Tibial artery (tissue), 4 donors: ENCODE results near the gene DHRS2.

Source experiments
- DNase-seq, 2 donors: peaks; one replicate each; pipeline ENCODE4 v3.0.0-alpha.2; 2019
- H3K27ac ChIP-seq, 2 donors: fragments of 200-600 bp; sonication (generic) in 1 of 2; 1 replicate in 1 of 2; 2 replicates in 1 of 2; pipeline ENCODE4 v1.5.1; 2018 to 2019; ENCODE audit warnings: mild to moderate bottlenecking in 1 of 2
- H3K27me3 ChIP-seq, 2 donors: fragments of 200-600 bp; sonication (generic) in 1 of 2; one replicate each; pipeline versions ENCODE4 v1.5.1 to v1.6.0; 2016 to 2019
- H3K36me3 ChIP-seq, 3 donors: fragments of 200-600 bp; sonication (generic) in 2 of 3; one replicate each; pipeline ENCODE4 v1.5.1; 2016 to 2019; ENCODE audit warnings: mild to moderate bottlenecking in 2 of 3
- H3K4me1 ChIP-seq, 4 donors: fragments of 200-600 bp; sonication (generic) in 2 of 4; 1 replicate in 3 of 4; 2 replicates in 1 of 4; pipeline ENCODE4 v1.5.1; 2016 to 2019
- H3K4me3 ChIP-seq, 2 donors: fragments of 200-600 bp; sonication (generic) in 1 of 2; 1 replicate in 1 of 2; 2 replicates in 1 of 2; pipeline ENCODE4 v1.5.1; 2018 to 2019; ENCODE audit warnings: mild to moderate bottlenecking in 2 of 2
- H3K9me3 ChIP-seq, 3 donors: fragments of 200-600 bp; sonication (generic) in 1 of 3; one replicate each; pipeline ENCODE4 v1.5.1; 2016 to 2019
- CTCF ChIP-seq, 2 experiments: fragments of 200-600 bp in 1 of 2; fragments of 450-650 bp in 1 of 2; IDR thresholded peaks; one replicate each; pipeline ENCODE4 v1.5.1; 2017 to 2019; ENCODE audit warnings: antibody characterized with exemption in 2 of 2, mild to moderate bottlenecking in 1 of 2, moderate library complexity in 1 of 2
- intact Hi-C: fragments of 100-400 bp; cut with DNase I; formaldehyde crosslinking; loops from one replicate; pipeline ENCODE4 v1.15.0; 2023; ENCODE audit warnings: low total_unique reads

The DHRS2 gene

GRCh38 chr14:23660290-23661226 is 24.4 kb downstream of the DHRS2 start:
- no peak for DNase-seq
- intact Hi-C loops, result no loop called here
- H3K27me3 ChIP-seq, result peaks cover 0 to 17% of the 10 kb centered on the region in 2 donors
- no peak overlapping the region for H3K4me3 ChIP-seq
- no peak for TF ChIP-seq CTCF (IDR thresholded peaks at IDR 0.05)
- no peaks in the 10 kb centered on the region for H3K9me3 ChIP-seq
- no peak overlapping the region for H3K27ac ChIP-seq
- H3K36me3 ChIP-seq, result no peaks in the 10 kb centered on the region
- no peaks in the 10 kb centered on the region for H3K4me1 ChIP-seq

- TF ChIP-seq CTCF (IDR thresholded peaks at IDR 0.05), result no peak
- intact Hi-C loops, result no loop called here
- Histone ChIP-seq H3K4me3 (no peak overlapping the region), H3K4me1 (no peaks in the 10 kb centered on the region), H3K27me3 (peaks cover 0 to 17% of the 10 kb centered on the region in 2 donors), H3K9me3 (no peaks in the 10 kb centered on the region), H3K27ac (no peak overlapping the region), H3K36me3 (no peaks in the 10 kb centered on the region)
- no peak for DNase-seq
Observed at GRCh38 chr14:23661542-23661941, 25.4 kb downstream of the DHRS2 start.

- H3K27ac ChIP-seq, result no peak overlapping the region
Observed at GRCh38 chr14:23663127-23663526, 27.0 kb downstream of the DHRS2 start.

GRCh38 chr14:23663711-23664110 is 27.5 kb downstream of the DHRS2 start:
- H3K4me1 ChIP-seq, result no peaks in the 10 kb centered on the region
- H3K4me3 ChIP-seq, result no peak overlapping the region
- TF ChIP-seq CTCF (IDR thresholded peaks at IDR 0.05), result no peak
- no peak overlapping the region for H3K27ac ChIP-seq
- no peak for DNase-seq
- peaks cover 0 to 9% of the 10 kb centered on the region in 2 donors for H3K27me3 ChIP-seq
- no peaks in the 10 kb centered on the region for H3K36me3 ChIP-seq
- H3K9me3 ChIP-seq, result no peaks in the 10 kb centered on the region
- intact Hi-C loops, result no loop called here

More at GRCh38 chr14:23663127-23663526, 27.0 kb downstream of the DHRS2 start:
- H3K4me3 ChIP-seq, result no peak overlapping the region
- DNase-seq, result no peak
- no peaks in the 10 kb centered on the region for H3K36me3 ChIP-seq
- H3K9me3 ChIP-seq, result no peaks in the 10 kb centered on the region
- no peaks in the 10 kb centered on the region for H3K4me1 ChIP-seq
- intact Hi-C loops, result no loop called here
- TF ChIP-seq CTCF (IDR thresholded peaks at IDR 0.05), result no peak
- peaks cover 0 to 13% of the 10 kb centered on the region in 2 donors for H3K27me3 ChIP-seq

GRCh38 chr14:23664207-23664885 is 28.2 kb downstream of the DHRS2 start:
- Histone ChIP-seq H3K36me3 (no peaks in the 10 kb centered on the region), H3K4me1 (no peaks in the 10 kb centered on the region), H3K9me3 (no peaks in the 10 kb centered on the region), H3K27me3 (peaks cover 0 to 8% of the 10 kb centered on the region in 2 donors), H3K27ac (no peak overlapping the region), H3K4me3 (no peak overlapping the region)
- no peak for TF ChIP-seq CTCF (IDR thresholded peaks at IDR 0.05)
- intact Hi-C loops, result no loop called here
- no peak for DNase-seq
